ENCODE measurements around the gene GRB2. TPM values are rescaled to one million over a fixed set of nuclear protein-coding genes. Genes with fewer than 3 reads are reported as not detected.
"Not testable (repeated sequence)": the region's sequence is repeated elsewhere in the genome, so short reads cannot be mapped to it uniquely, and the experiment has no call there.

Gene GRB2
- polyA plus RNA-seq, 4 donors, result 91.2 to 109 (median 101) TPM

DNA sequence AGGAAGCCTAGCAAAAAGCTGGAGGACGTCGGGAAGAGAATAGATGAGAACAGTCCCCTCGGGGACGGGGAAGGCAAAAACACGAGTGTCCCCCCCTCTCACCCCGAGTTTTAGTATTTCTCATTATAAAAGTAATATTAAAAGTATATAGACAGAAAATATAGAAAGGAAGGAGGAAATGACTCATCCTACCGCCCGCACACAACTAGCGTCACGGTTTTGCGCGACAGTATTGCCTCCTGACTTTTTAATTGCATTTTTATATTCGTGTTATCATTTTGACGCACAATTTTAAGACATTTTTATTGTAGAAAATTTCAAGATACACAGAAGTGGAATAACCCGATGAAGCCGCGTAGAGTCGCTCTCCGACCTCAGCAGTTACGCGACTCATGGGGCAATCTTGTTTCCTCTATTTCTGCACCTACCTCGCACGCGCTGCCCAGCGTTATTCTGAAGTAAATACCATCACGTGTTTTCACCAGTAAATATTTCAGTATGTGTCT is 115.6 kb downstream of the GRB2 start:
- DNase-seq (ENCODE audit: low read depth in 4 of 4, low spot score in 2 of 4), result peak in 1 of 4 donors; percentile 9

DNA sequence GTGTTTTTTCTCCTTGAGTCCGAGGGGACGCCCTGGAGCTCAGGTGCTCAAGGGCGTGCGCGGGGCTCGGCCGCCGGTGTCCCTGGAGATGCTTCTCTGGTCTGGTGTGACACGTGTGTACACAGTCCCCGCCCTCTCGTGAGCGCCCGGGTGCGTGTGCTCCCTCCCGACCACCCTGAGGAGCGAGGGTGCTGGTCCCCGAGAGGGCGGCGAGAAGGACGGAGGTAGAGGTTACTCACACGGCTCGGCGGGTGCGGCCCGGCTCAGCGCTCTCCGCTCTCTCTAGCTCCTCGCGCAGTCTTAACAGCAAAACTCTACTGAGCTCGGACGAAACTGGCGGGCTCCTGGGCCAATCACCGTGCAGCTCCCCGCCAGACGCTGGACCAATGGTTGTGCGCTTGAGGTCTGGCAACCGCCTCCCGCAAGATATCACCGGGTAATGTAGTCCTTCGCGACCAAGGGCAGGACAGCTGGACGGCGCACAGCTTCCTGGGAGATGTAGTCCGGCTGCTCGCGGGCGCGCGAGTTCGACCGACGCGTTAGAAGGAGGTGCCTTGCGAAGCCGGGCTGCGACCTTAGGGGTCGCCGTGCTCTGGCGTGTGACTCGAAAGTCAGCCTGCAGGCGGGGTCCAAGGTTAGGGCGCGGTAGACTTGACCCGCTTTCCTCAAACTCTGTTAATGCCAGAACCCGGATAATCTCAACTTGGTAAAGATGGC is 116.2 kb downstream of the GRB2 start, which contains the start of gene SLC25A19:
Gene SLC25A19, minus strand, starts transcription at position 319 of the 717 bp plus-strand sequence. CDS start 2,669 bp downstream, outside the sequence.
- DNase-seq (ENCODE audit: low read depth in 4 of 4, low spot score in 2 of 4), result peak; percentile 89 to 95 (median 92)

GRCh38 chr17:75288770-75289114 is 116.7 kb downstream of the GRB2 start:
- DNase-seq (ENCODE audit: low read depth in 4 of 4, low spot score in 2 of 4), result no peak

- no peak for DNase-seq (ENCODE audit: low read depth in 4 of 4, low spot score in 2 of 4)
Measured at GRCh38 chr17:75288359-75288758, 117.1 kb downstream of the GRB2 start.

GRCh38 chr17:75287221-75287620 is 118.3 kb downstream of the GRB2 start:
- no peak for DNase-seq (ENCODE audit: low read depth in 4 of 4, low spot score in 2 of 4)

- no peak for DNase-seq (ENCODE audit: low read depth in 4 of 4, low spot score in 2 of 4)
Measured at GRCh38 chr17:75285123-75285522, 120.4 kb downstream of the GRB2 start.

- not testable (repeated sequence) for DNase-seq (ENCODE audit: low read depth in 4 of 4, low spot score in 2 of 4)
Measured at GRCh38 chr17:75280189-75280588, 125.3 kb downstream of the GRB2 start.

- DNase-seq (ENCODE audit: low read depth in 4 of 4, low spot score in 2 of 4), result no peak
Measured at GRCh38 chr17:75277664-75278071, 127.8 kb downstream of the GRB2 start.

- DNase-seq (ENCODE audit: low read depth in 4 of 4, low spot score in 2 of 4), result no peak
Measured at GRCh38 chr17:75273977-75274708, 131.3 kb downstream of the GRB2 start.

GRCh38 chr17:75272848-75273184 is 132.7 kb downstream of the GRB2 start:
- DNase-seq (ENCODE audit: low read depth in 4 of 4, low spot score in 2 of 4), result no peak

- no peak for DNase-seq (ENCODE audit: low read depth in 4 of 4, low spot score in 2 of 4)
Measured at GRCh38 chr17:75271955-75272847, 133.3 kb downstream of the GRB2 start.

- DNase-seq (ENCODE audit: low read depth in 4 of 4, low spot score in 2 of 4), result peak in 2 of 4 donors; percentile 57 to 61
Measured at GRCh38 chr17:75271233-75271954, 134.1 kb downstream of the GRB2 start.

DNA sequence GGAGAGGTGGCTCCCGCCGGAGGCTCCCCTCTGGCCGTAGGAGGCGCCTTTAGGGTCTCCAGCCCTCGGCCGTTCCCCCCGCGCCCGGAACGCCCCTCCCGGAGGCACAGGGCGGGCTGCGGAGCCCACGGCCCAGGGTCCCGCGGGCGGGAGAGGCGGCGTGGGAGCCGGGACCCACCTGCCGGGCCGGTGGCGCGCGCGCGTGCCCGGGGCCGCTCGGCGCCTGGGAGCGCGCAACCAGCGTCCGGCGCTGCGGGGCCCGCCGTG is 134.6 kb downstream of the GRB2 start, which contains the start of gene MIF4GD:
Gene MIF4GD, minus strand, starts transcription at position 266 of the 267 bp plus-strand sequence. CDS start 1,036 bp downstream, outside the sequence.
- DNase-seq (ENCODE audit: low read depth in 4 of 4, low spot score in 2 of 4), result no peak

- peak in 2 of 4 donors; percentile 48 to 49 for DNase-seq (ENCODE audit: low read depth in 4 of 4, low spot score in 2 of 4)
Measured at GRCh38 chr17:75270218-75270965, 135.1 kb downstream of the GRB2 start.

GRCh38 chr17:75269844-75270217 is 135.6 kb downstream of the GRB2 start:
- no peak for DNase-seq (ENCODE audit: low read depth in 4 of 4, low spot score in 2 of 4)

Other genes with a start within 250 kb of the GRB2 start
- 100 to 1,000 TPM; 626 to 750 (median 696) TPM for gene SUMO2, start 222.7 kb downstream of the GRB2 start, polyA plus RNA-seq (ENCODE audit: insufficient read length in 4 of 4)
- gene NUP85, start 200.0 kb downstream of the GRB2 start, polyA plus RNA-seq (ENCODE audit: insufficient read length in 4 of 4), result 10 to 100 TPM; 58.8 to 78.9 (median 66.6) TPM
- gene GGA3, start 144.1 kb downstream of the GRB2 start, polyA plus RNA-seq (ENCODE audit: insufficient read length in 4 of 4), result 10 to 100 TPM; 33.5 to 48.1 (median 41.0) TPM
- 10 to 100 TPM; 70.7 to 86.9 (median 76.6) TPM for gene MRPS7, start 143.8 kb downstream of the GRB2 start, polyA plus RNA-seq (ENCODE audit: insufficient read length in 4 of 4)
- 10 to 100 TPM; 19.5 to 23.2 (median 22.1) TPM for gene MIF4GD, start 134.4 kb downstream of the GRB2 start, polyA plus RNA-seq (ENCODE audit: insufficient read length in 4 of 4)
- 10 to 100 TPM in 1 of 4 donors, 1 to 10 TPM in 3; 7.3 to 10.2 (median 7.9) TPM for gene SLC25A19, start 116.2 kb downstream of the GRB2 start, polyA plus RNA-seq (ENCODE audit: insufficient read length in 4 of 4)
- 100 to 1,000 TPM in 1 of 4 donors, 10 to 100 TPM in 3; 69.8 to 118 (median 80.8) TPM for gene TMEM94, start 51.0 kb upstream of the GRB2 start, polyA plus RNA-seq (ENCODE audit: insufficient read length in 4 of 4)
- gene CASKIN2, start 109.9 kb upstream of the GRB2 start, polyA plus RNA-seq (ENCODE audit: insufficient read length in 4 of 4), result 10 to 100 TPM; 28.5 to 35.0 (median 32.4) TPM
- 10 to 100 TPM; 38.7 to 68.8 (median 55.0) TPM for gene TSEN54, start 110.8 kb upstream of the GRB2 start, polyA plus RNA-seq (ENCODE audit: insufficient read length in 4 of 4)
- gene LLGL2, start 120.0 kb upstream of the GRB2 start, polyA plus RNA-seq (ENCODE audit: insufficient read length in 4 of 4), result 100 to 1,000 TPM in 1 of 4 donors, 10 to 100 TPM in 3; 40.3 to 106 (median 77.2) TPM
- 100 to 1,000 TPM in 3 of 4 donors, 10 to 100 TPM in 1; 91.3 to 262 (median 168) TPM for gene MYO15B, start 182.1 kb upstream of the GRB2 start, polyA plus RNA-seq (ENCODE audit: insufficient read length in 4 of 4)
- 1 to 10 TPM; 5.0 to 9.9 (median 6.5) TPM for gene SMIM5, start 227.8 kb upstream of the GRB2 start, polyA plus RNA-seq (ENCODE audit: insufficient read length in 4 of 4)

Data from left renal cortex interstitium (tissue), 4 donors.